ENCODE results near the gene LRRC10.

GRCh38 chr12:69602954-69603353, 7.8 kb downstream of the LRRC10 start:
- TF ChIP-seq CTCF (IDR thresholded peaks at IDR 0.05; ENCODE audit: insufficient read depth, low read length) (no peak), GABPA (IDR thresholded peaks at IDR 0.05; ENCODE audit: low read depth) (no peak), POLR2AphosphoS5 (IDR thresholded peaks at IDR 0.05; ENCODE audit: low read depth) (no peak), REST (IDR thresholded peaks at IDR 0.05; ENCODE audit: insufficient replicate concordance, low read depth) (no peak), SPI1 (IDR thresholded peaks at IDR 0.05; ENCODE audit: borderline replicate concordance, low read depth) (no peak)

All from HL-60 (cell line).